Activated CD4-positive, alpha-beta T cell treated with anti-CD3 and anti-CD28 coated beads, Interleukin-2, amount 50 U/mL, for 16 hours (primary cell): ENCODE measurements around the gene RAB29.

Experiments used
- DNase-seq: peaks from one replicate; pipeline ENCODE4 v3.0.0-alpha.2; 2020

Gene RAB29

DNA sequence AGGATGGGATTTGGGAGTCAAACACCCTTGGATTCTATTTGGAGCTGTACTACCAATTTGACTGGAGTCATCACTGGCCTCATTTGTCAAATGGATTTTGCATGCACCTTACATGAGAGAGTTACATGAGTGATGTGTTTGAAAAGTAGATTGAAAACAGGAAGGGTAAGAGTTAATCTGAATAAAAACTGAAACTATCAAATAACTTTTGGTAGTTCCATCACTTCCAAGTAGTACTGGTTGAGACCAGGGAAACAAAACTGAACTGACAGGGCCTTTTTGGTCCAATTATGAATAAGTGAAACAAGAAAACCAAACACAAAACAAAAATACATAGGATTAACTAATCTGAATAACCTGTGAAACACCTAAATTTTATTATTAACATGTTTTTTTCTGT, 55.5 kb downstream of the RAB29 start:
- DNase-seq: peak; percentile 32

DNA sequence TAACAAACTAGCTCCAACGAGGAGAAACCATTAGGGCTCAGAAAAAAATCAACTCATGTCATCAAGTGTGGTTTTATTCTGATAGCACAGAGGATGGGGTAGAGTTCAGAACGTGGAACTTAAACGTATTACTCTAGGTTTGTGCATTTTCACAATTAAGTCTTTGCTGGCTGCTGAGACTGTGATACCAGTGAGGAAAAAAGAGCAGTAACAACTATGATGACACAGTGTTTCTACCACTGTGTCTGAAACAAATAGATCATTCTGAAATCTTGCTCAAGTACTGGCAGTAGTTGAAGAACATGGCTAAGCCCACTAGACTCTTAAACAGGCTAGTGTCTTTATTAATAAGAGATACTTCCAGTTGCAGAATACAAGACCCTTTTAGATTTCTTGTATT, 56.3 kb downstream of the RAB29 start:
- no peak for DNase-seq
